Ishikawa (cell line): ENCODE results near the gene TOP2A.

ENCODE experiments used
- CEBPB ChIP-seq: IDR thresholded peaks from 2 replicates; pipeline ENCODE4 v1.6.1; 2012
- CREB1 ChIP-seq: IDR thresholded peaks from 2 replicates; pipeline ENCODE4 v1.6.1; 2012; ENCODE audit warnings: low read depth
- EGR1 ChIP-seq: IDR thresholded peaks from 2 replicates; pipeline ENCODE4 v1.6.1; 2012
- EP300 ChIP-seq: IDR thresholded peaks from 2 replicates; pipeline ENCODE4 v1.6.1; 2012; ENCODE audit warnings: borderline replicate concordance
- FOXM1 ChIP-seq: IDR thresholded peaks from 2 replicates; pipeline ENCODE4 v1.6.1; 2012; ENCODE audit warnings: low read depth, borderline replicate concordance
- NFIC ChIP-seq: IDR thresholded peaks from 2 replicates; pipeline ENCODE4 v1.6.1; 2012
- RAD21 ChIP-seq: IDR thresholded peaks from 2 replicates; pipeline ENCODE4 v1.6.1; 2012; ENCODE audit warnings: low read depth
- TAF1 ChIP-seq: IDR thresholded peaks from 2 replicates; pipeline ENCODE4 v1.6.1; 2012; ENCODE audit warnings: low read depth, mild to moderate bottlenecking
- TCF12 ChIP-seq: IDR thresholded peaks from 2 replicates; pipeline ENCODE4 v1.6.1; 2012; ENCODE audit warnings: low read depth
- TEAD4 ChIP-seq: IDR thresholded peaks from 2 replicates; pipeline ENCODE4 v1.6.1; 2012
- YY1 ChIP-seq: IDR thresholded peaks from 2 replicates; pipeline ENCODE4 v1.6.1; 2012; ENCODE audit warnings: low read depth
- ZBTB7A ChIP-seq: IDR thresholded peaks from 2 replicates; pipeline ENCODE4 v1.6.1; 2012; ENCODE audit warnings: low read depth
- TF ChIP-seq, protein P1 (sequence below): IDR thresholded peaks from 2 replicates; pipeline ENCODE4 v1.6.1; 2012
- TF ChIP-seq, protein P2 (sequence below): IDR thresholded peaks from 2 replicates; pipeline ENCODE4 v1.6.1; 2012; ENCODE audit warnings: low read depth, mild to moderate bottlenecking
- TF ChIP-seq, protein P3 (sequence below): IDR thresholded peaks from 2 replicates; pipeline ENCODE4 v1.6.1; 2012

The TOP2A gene, protein sequence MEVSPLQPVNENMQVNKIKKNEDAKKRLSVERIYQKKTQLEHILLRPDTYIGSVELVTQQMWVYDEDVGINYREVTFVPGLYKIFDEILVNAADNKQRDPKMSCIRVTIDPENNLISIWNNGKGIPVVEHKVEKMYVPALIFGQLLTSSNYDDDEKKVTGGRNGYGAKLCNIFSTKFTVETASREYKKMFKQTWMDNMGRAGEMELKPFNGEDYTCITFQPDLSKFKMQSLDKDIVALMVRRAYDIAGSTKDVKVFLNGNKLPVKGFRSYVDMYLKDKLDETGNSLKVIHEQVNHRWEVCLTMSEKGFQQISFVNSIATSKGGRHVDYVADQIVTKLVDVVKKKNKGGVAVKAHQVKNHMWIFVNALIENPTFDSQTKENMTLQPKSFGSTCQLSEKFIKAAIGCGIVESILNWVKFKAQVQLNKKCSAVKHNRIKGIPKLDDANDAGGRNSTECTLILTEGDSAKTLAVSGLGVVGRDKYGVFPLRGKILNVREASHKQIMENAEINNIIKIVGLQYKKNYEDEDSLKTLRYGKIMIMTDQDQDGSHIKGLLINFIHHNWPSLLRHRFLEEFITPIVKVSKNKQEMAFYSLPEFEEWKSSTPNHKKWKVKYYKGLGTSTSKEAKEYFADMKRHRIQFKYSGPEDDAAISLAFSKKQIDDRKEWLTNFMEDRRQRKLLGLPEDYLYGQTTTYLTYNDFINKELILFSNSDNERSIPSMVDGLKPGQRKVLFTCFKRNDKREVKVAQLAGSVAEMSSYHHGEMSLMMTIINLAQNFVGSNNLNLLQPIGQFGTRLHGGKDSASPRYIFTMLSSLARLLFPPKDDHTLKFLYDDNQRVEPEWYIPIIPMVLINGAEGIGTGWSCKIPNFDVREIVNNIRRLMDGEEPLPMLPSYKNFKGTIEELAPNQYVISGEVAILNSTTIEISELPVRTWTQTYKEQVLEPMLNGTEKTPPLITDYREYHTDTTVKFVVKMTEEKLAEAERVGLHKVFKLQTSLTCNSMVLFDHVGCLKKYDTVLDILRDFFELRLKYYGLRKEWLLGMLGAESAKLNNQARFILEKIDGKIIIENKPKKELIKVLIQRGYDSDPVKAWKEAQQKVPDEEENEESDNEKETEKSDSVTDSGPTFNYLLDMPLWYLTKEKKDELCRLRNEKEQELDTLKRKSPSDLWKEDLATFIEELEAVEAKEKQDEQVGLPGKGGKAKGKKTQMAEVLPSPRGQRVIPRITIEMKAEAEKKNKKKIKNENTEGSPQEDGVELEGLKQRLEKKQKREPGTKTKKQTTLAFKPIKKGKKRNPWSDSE (N-terminal part only)

DNA sequence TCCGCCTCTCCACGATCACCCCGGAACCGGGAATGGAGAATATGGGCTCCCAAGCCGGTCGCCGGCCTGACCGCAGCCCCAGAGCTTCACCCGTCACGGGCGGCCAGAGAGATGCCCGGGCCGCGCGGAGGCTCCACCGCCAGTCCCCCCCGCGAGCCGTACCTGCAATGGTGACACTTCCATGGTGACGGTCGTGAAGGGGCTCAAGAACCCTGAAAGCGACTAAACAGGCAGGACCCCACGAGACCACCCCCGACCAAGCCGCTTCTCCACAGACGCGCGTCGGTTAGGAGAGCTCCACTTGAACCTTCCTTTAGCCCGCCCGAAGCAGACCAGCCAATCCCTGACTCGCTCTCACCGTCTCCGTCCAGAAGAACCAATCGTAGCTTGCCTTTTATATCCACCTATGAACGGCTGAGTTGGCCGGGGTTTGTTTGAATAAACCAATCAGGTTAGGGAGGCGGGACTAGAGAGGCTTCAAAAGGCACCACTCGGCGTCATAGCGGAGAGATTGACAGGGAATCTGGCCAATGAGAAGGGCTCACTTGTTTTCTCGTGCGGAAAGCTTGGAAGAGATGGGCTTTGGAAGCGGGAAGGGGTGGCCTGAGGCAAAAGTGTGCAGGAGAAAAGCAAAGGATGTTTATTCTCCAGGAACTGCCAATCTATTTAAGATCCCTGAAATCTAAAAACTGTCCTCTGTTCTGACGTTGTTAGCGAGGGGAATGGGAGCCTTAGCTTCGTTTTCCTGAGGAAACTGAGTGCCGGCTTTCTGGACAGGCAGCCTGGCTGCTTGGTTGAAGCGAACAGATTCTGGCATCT is at the start of gene TOP2A:
Gene TOP2A (minus strand): TSS at position 288 of the 819 bp plus-strand sequence. CDS start 105 bp downstream, at position 183.
- TF ChIP-seq FOXM1 (peak; percentile 99), EP300 (no peak), TAF1 (0 out of 2 replicates have a peak, but pooled peaks have one; percentile 54), CREB1 (peak; percentile 59; the same call in 1 of the 2 replicates), NFIC (no peak), TCF12 (peak; percentile 60; the same call in 1 of the 2 replicates), YY1 (no peak), TEAD4 (peak; percentile 9; the same call in 1 of the 2 replicates), ZBTB7A (peak; percentile 45; the same call in 1 of the 2 replicates)
- TF ChIP-seq, protein P1, sequence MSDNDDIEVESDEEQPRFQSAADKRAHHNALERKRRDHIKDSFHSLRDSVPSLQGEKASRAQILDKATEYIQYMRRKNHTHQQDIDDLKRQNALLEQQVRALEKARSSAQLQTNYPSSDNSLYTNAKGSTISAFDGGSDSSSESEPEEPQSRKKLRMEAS = no peak; the same call in 1 of the 2 replicates
- TF ChIP-seq, protein P2, sequence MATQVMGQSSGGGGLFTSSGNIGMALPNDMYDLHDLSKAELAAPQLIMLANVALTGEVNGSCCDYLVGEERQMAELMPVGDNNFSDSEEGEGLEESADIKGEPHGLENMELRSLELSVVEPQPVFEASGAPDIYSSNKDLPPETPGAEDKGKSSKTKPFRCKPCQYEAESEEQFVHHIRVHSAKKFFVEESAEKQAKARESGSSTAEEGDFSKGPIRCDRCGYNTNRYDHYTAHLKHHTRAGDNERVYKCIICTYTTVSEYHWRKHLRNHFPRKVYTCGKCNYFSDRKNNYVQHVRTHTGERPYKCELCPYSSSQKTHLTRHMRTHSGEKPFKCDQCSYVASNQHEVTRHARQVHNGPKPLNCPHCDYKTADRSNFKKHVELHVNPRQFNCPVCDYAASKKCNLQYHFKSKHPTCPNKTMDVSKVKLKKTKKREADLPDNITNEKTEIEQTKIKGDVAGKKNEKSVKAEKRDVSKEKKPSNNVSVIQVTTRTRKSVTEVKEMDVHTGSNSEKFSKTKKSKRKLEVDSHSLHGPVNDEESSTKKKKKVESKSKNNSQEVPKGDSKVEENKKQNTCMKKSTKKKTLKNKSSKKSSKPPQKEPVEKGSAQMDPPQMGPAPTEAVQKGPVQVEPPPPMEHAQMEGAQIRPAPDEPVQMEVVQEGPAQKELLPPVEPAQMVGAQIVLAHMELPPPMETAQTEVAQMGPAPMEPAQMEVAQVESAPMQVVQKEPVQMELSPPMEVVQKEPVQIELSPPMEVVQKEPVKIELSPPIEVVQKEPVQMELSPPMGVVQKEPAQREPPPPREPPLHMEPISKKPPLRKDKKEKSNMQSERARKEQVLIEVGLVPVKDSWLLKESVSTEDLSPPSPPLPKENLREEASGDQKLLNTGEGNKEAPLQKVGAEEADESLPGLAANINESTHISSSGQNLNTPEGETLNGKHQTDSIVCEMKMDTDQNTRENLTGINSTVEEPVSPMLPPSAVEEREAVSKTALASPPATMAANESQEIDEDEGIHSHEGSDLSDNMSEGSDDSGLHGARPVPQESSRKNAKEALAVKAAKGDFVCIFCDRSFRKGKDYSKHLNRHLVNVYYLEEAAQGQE = no peak

DNA sequence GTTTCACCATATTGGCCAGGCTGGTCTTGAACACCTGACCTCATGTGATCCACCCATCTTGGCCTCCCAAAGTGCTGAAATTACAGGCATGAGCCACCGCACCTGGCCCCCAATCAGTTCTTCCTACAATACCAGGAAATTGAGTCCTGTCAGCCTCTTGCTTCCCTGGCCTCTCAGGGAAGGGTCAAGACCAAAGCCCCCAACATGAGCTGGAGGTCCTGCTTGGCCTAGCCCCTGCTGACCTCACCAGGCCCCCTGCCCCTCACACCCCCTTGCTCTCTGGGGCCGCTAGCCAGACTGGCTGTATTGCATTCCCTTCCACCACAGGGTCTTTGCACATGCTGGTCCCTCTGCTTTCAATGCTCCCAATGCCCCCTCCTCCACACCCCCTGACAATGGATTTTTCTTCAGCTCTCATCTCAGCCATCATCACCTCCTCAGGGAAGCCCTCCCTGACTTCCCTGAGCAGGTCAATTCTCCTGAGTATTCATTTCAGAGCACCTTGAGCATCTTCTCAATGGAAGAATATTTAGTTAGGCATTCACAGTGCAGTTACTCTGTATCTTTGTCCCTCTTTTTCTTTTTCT is 49.7 kb upstream of the TOP2A start:
- TF ChIP-seq ZBTB7A (no peak), TCF12 (no peak), NFIC (no peak)
- TF ChIP-seq, protein P1 = no peak

DNA sequence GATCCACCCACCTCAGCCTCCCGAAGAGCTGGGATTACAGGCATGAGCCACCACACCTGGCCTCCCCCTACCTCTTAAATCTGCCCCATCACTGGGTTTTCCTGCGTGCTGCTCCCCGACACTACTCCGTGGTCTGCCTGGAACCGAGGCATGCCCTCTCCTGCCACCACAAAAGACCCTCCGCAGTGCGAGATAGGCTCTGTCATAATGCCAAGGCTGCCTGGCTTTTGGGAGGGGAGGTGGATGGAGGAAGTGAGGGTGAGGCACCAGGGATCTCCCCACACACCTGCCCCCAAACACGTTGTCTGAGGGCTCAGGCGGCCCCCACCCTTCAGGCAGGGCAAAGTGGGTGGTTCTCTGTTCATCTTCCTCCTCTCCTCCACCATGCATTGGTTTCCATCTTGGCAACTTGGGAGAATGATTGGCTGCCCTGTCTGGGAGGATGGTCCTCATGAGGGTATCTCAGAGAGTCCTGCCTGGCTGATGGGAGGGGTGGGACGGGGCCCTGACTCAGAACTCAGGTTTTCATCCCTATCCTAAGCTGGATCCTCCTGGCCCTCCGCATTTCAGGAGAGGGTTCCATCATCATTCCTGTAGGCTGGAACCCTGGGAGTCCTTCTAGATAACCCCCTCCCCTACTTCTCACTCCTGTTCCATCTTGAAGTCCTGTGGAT is 48.7 kb upstream of the TOP2A start:
- TF ChIP-seq CREB1 (no peak), NFIC (no peak), TAF1 (no peak), EGR1 (no peak), TEAD4 (no peak), TCF12 (no peak), RAD21 (no peak), EP300 (no peak)

DNA sequence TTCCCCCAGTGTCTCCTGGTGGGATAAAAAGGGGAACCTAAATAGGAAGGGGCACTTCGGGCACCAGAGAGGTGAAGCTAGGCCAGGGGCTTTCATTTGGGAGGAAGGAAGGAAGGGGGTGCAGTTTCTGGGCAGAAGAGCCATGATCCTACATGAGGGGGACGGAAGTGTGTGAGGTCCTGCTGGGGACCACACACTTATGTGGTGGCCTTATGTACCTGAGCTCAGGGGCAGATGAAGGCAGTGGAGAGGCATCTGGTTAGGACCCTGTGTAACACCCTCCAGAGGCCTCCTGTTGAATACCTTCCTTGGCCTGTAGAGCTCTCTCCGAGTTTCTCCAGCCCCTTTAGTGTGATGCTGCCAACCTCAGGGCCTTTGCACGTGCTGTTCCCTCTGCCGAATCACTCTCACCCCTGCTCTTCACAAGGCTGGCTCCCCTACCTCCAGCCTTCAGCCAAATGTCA is 46.7 kb upstream of the TOP2A start:
- no peak for TF ChIP-seq NFIC
- TF ChIP-seq, protein P2 = no peak
- TF ChIP-seq RAD21 = no peak
- no peak for TF ChIP-seq EP300
- TF ChIP-seq, protein P1 = no peak
- no peak for TF ChIP-seq TEAD4
- no peak for TF ChIP-seq TCF12
- TF ChIP-seq TAF1 = no peak
- no peak for TF ChIP-seq EGR1
- TF ChIP-seq ZBTB7A = no peak
- no peak for TF ChIP-seq FOXM1
- no peak for TF ChIP-seq CEBPB
- TF ChIP-seq CREB1 = no peak
- TF ChIP-seq YY1 = no peak
- TF ChIP-seq, protein P3, sequence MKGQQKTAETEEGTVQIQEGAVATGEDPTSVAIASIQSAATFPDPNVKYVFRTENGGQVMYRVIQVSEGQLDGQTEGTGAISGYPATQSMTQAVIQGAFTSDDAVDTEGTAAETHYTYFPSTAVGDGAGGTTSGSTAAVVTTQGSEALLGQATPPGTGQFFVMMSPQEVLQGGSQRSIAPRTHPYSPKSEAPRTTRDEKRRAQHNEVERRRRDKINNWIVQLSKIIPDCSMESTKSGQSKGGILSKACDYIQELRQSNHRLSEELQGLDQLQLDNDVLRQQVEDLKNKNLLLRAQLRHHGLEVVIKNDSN = no peak
